SK-N-SH (cell line): ENCODE data around the gene TXNDC8. TPM values are rescaled to one million over a fixed set of nuclear protein-coding genes. Genes with fewer than 3 reads are reported as not detected.

Experiments
- CTCF ChIA-PET: fragments of 300-600, 350-600 bp; formaldehyde crosslinking; extraction: SDS; loops from one replicate; lab custom pipeline; 2021; lab: Yijun Ruan, JAX
- POLR2A ChIA-PET: fragments of 350-600 bp; sonication (Branson Sonifier 250); formaldehyde crosslinking; extraction: SDS; loops from one replicate; lab custom pipeline; 2020; ENCODE audit warnings: antibody characterized with exemption, inconsistent platforms; lab: Yijun Ruan, JAX
- DNase-seq: peaks from one replicate; pipeline ENCODE4 v3.0.0; 2012
- H2AFZ ChIP-seq: fragments of 200-600 bp; sonication (generic); 2 replicates; pipeline ENCODE4 v1.8.1; 2016; ENCODE audit warnings: antibody characterized with exemption, mild to moderate bottlenecking, low read depth
- H3F3A ChIP-seq: fragments of 200-600 bp; sonication (generic); replicated peaks from 2 replicates; pipeline ENCODE3; 2016; ENCODE audit warnings: antibody characterized with exemption, mild to moderate bottlenecking; ENCODE audit not compliant: insufficient read depth
- H3K27ac ChIP-seq, 2 experiments: fragments of 200-500 bp in 1 of 2; fragments of 200-600 bp in 1 of 2; sonication (Bioruptor generic) in 1 of 2; sonication (generic), shearing (Covaris generic) in 1 of 2; 2 replicates each; pipeline versions ENCODE4 v1.5.1 to v1.6.1; 2014 to 2016; ENCODE audit warnings: low read depth in 2 of 2, inconsistent platforms in 1 of 2, low read length in 1 of 2, mild to moderate bottlenecking in 1 of 2, mixed read lengths in 1 of 2
- H3K27me3 ChIP-seq: fragments of 200-600 bp; sonication (generic), shearing (Covaris generic); 2 replicates; pipeline ENCODE4 v1.6.1; 2016; ENCODE audit warnings: mixed run types; ENCODE audit not compliant: insufficient read depth
- H3K36me3 ChIP-seq, 2 experiments: fragments of 200-500 bp in 1 of 2; fragments of 200-600 bp in 1 of 2; sonication (Bioruptor generic) in 1 of 2; sonication (generic) in 1 of 2; replicated peaks in 1 of 2; 2 replicates each; pipeline versions ENCODE3 to v1.5.1; 2014 to 2016; ENCODE audit warnings: low read length in 1 of 2, mild to moderate bottlenecking in 1 of 2; ENCODE audit not compliant: insufficient read depth in 2 of 2, control insufficient read depth in 1 of 2
- H3K4me1 ChIP-seq, 2 experiments: fragments of 200-500 bp in 1 of 2; fragments of 200-600 bp in 1 of 2; sonication (Bioruptor generic) in 1 of 2; sonication (generic), shearing (Covaris generic) in 1 of 2; 2 replicates each; pipeline versions ENCODE4 v1.5.1 to v1.6.1; 2014 to 2016; ENCODE audit warnings: low read depth in 1 of 2, low read length in 1 of 2, mixed run types in 1 of 2; ENCODE audit not compliant: insufficient read depth in 2 of 2, control insufficient read depth in 1 of 2
- H3K4me2 ChIP-seq: fragments of 200-600 bp; sonication (generic), shearing (Covaris generic); 2 replicates; pipeline ENCODE4 v1.6.1; 2017; ENCODE audit warnings: mixed run types
- H3K4me3 ChIP-seq, 2 experiments: fragments of 200-500 bp in 1 of 2; fragments of 200-600 bp in 1 of 2; sonication (Bioruptor generic) in 1 of 2; sonication (generic), shearing (Covaris generic) in 1 of 2; 2 replicates each; pipeline versions ENCODE4 v1.5.1 to v1.8.1; 2014 to 2016; ENCODE audit warnings: low read depth in 2 of 2, inconsistent platforms in 1 of 2, low read length in 1 of 2, mild to moderate bottlenecking in 1 of 2, mixed read lengths in 1 of 2, moderate library complexity in 1 of 2
- H3K79me2 ChIP-seq: fragments of 200-600 bp; sonication (generic); 2 replicates; pipeline ENCODE4 v1.8.1; 2017; ENCODE audit warnings: mild to moderate bottlenecking; ENCODE audit not compliant: insufficient read depth
- H3K9ac ChIP-seq: fragments of 200-600 bp; sonication (generic); 2 replicates; pipeline ENCODE4 v1.6.1; 2017; ENCODE audit warnings: mixed run types
- H3K9me2 ChIP-seq: fragments of 200-600 bp; sonication (generic); 2 replicates; pipeline ENCODE4 v1.6.1; 2017; ENCODE audit warnings: mixed run types
- H3K9me3 ChIP-seq: fragments of 200-600 bp; sonication (generic); 2 replicates; pipeline ENCODE4 v1.6.1; 2017; ENCODE audit warnings: mixed run types, mild to moderate bottlenecking, moderate library complexity
- H4K20me1 ChIP-seq: fragments of 200-600 bp; sonication (generic); 2 replicates; pipeline ENCODE4 v1.6.1; 2017; ENCODE audit warnings: mild to moderate bottlenecking, mixed run types; ENCODE audit not compliant: insufficient read depth
- EP300 ChIP-seq, 2 experiments: IDR thresholded peaks; 2 replicates each; pipeline versions ENCODE4 v1.4.0 to v1.6.1; 2012; ENCODE audit warnings: borderline replicate concordance in 1 of 2, low read depth in 1 of 2, low read length in 1 of 2
- FOXJ3 ChIP-seq: sonication (generic); formaldehyde crosslinking; IDR thresholded peaks from 2 replicates; pipeline ENCODE4 v1.5.1; 2020; ENCODE audit warnings: mild to moderate bottlenecking, missing genetic modification reagents
- GABPA ChIP-seq: IDR thresholded peaks from 2 replicates; pipeline ENCODE4 v1.4.0; 2012; ENCODE audit warnings: low read depth, mild to moderate bottlenecking
- MEF2A ChIP-seq: IDR thresholded peaks from 2 replicates; pipeline ENCODE4 v1.4.0; 2012; ENCODE audit warnings: low read depth, borderline replicate concordance
- MXI1 ChIP-seq: IDR thresholded peaks from 2 replicates; pipeline ENCODE4 v1.6.1; 2012; ENCODE audit warnings: mild to moderate bottlenecking, low read depth, low read length, improper control_type of control experiment
- NFIC ChIP-seq: IDR thresholded peaks from 2 replicates; pipeline ENCODE4 v1.4.0; 2012; ENCODE audit warnings: borderline replicate concordance
- POLR2AphosphoS5 ChIP-seq: IDR thresholded peaks from 2 replicates; pipeline ENCODE4 v1.6.1; 2012; ENCODE audit warnings: low read depth, low read length
- RAD21 ChIP-seq: IDR thresholded peaks from 2 replicates; pipeline ENCODE4 v1.6.1; 2012; ENCODE audit warnings: mild to moderate bottlenecking, low read length
- RCOR1 ChIP-seq: fragments of 150-350 bp; IDR thresholded peaks from 2 replicates; pipeline ENCODE4 v1.6.1; 2017; ENCODE audit warnings: antibody characterized with exemption, low read length
- RXRA ChIP-seq: IDR thresholded peaks from 2 replicates; pipeline ENCODE4 v1.4.0; 2012; ENCODE audit warnings: low read depth, mild to moderate bottlenecking, borderline replicate concordance
- SIN3A ChIP-seq: IDR thresholded peaks from 2 replicates; pipeline ENCODE4 v1.6.1; 2012; ENCODE audit warnings: low read depth, mild to moderate bottlenecking, low read length, moderate library complexity, borderline replicate concordance
- TCF12 ChIP-seq: IDR thresholded peaks from 2 replicates; pipeline ENCODE4 v1.4.0; 2012
- ZBTB33 ChIP-seq: IDR thresholded peaks from 2 replicates; pipeline ENCODE4 v1.4.0; 2012; ENCODE audit warnings: low read depth, borderline replicate concordance
- WGBS: methylation state at CpG from one replicate; pipeline ENCODE4 v1.1.6; 2017; ENCODE audit warnings: low lambda C conversion rate; 5-methylcytosine and 5-hydroxymethylcytosine counted together
- polyA plus RNA-seq, 3 experiments: library from polyadenylated mRNA; depleted of rRNA; stranded (reverse); fragments of >200 nt; gene quantifications; 2 replicates each; pipeline ENCODE4 v1.2.3, GENCODE V29; 2012
- TF ChIP-seq, protein P1 (sequence below): fragments of 150-350 bp; IDR thresholded peaks from 2 replicates; pipeline ENCODE4 v1.6.1; 2017; ENCODE audit warnings: antibody characterized with exemption, low read length, low read depth, borderline replicate concordance
- TF ChIP-seq, protein P2 (sequence below): IDR thresholded peaks from 2 replicates; pipeline ENCODE4; 2012
- TF ChIP-seq, protein P3 (sequence below): IDR thresholded peaks from 2 replicates; pipeline ENCODE4 v1.4.0; 2012; ENCODE audit warnings: low read depth
- TF ChIP-seq, protein P4 (sequence below): IDR thresholded peaks from 2 replicates; pipeline ENCODE4 v1.6.1; 2012; ENCODE audit warnings: mild to moderate bottlenecking, low read depth, low read length, moderate library complexity

TXNDC8 gene
- polyA plus RNA-seq, 1 of the 3 experiments (the other 2 are of a cell fraction), result not detected

GRCh38 chr9:110382731-110383130 lies 45.1 kb upstream of the TXNDC8 start:
- Histone ChIP-seq H3K36me3 (no peaks in the 10 kb centered on the region), H3K79me2 (no peaks in the 10 kb centered on the region), H3K9me3 (no peaks in the 10 kb centered on the region), H3F3A (no peaks in the 10 kb centered on the region), H4K20me1 (no peaks in the 10 kb centered on the region), H3K9ac (no peak overlapping the region), H3K9me2 (no peaks in the 10 kb centered on the region), H3K27me3 (no peaks in the 10 kb centered on the region), H3K4me2 (no peak overlapping the region), H3K27ac (no peak overlapping the region), H3K4me1 (no peaks in the 10 kb centered on the region), H3K4me3 (no peak overlapping the region), H2AFZ (no peak overlapping the region)
- ChIA-PET POLR2A (no interaction called here), CTCF (no interaction called here)
- 47% methylated on average over 4 of the region's 4 CpGs for WGBS
- no peak for DNase-seq
- TF ChIP-seq TCF12 (no peak), EP300 (IDR thresholded peaks at IDR 0.05; ENCODE audit: borderline replicate concordance in 1 of 2, low read depth in 1 of 2, low read length in 1 of 2) (no peak), GABPA (no peak), MXI1 (no peak), NFIC (no peak), RXRA (no peak), ZBTB33 (no peak), MEF2A (no peak), SIN3A (no peak), RAD21 (no peak)
- TF ChIP-seq, protein P1, sequence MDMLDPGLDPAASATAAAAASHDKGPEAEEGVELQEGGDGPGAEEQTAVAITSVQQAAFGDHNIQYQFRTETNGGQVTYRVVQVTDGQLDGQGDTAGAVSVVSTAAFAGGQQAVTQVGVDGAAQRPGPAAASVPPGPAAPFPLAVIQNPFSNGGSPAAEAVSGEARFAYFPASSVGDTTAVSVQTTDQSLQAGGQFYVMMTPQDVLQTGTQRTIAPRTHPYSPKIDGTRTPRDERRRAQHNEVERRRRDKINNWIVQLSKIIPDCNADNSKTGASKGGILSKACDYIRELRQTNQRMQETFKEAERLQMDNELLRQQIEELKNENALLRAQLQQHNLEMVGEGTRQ, result no peak
- TF ChIP-seq, protein P2, sequence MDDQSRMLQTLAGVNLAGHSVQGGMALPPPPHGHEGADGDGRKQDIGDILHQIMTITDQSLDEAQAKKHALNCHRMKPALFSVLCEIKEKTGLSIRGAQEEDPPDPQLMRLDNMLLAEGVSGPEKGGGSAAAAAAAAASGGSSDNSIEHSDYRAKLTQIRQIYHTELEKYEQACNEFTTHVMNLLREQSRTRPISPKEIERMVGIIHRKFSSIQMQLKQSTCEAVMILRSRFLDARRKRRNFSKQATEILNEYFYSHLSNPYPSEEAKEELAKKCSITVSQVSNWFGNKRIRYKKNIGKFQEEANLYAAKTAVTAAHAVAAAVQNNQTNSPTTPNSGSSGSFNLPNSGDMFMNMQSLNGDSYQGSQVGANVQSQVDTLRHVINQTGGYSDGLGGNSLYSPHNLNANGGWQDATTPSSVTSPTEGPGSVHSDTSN, result no peak

DNA sequence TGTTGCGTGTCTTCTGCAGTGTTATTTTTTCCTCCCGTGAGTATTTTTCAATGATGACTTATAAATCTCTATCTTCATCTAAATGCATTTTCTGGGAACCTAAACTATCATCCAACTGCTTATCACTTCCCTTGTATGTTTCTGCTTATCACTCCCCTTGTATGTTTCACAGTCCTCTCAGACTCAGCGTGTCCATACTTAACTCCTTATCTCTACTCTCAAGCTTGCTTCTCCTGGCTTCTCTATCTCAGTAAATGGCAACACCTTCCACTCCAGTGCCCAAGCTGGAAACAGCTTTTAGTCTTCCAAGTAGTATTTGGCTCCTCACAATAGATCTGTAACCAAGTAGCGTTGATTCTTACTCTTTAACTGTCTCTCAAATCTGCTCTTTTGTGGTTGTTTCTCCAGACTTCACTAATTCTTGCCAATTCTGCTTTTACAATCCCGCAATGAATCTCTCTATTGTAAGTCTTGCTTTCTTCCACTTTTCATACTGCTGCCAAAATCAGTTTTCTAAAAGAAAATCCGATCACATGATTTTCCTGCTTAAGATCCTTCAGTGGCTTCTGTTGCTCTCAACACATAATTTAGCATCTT lies 33.8 kb upstream of the TXNDC8 start:
- Histone ChIP-seq H3K4me1 (no peaks in the 10 kb centered on the region), H3K9ac (no peak overlapping the region), H3K4me2 (no peak overlapping the region), H3K79me2 (no peaks in the 10 kb centered on the region), H3F3A (peaks cover 9% of the 10 kb centered on the region), H3K9me2 (no peaks in the 10 kb centered on the region), H4K20me1 (no peaks in the 10 kb centered on the region), H2AFZ (no peak overlapping the region), H3K27me3 (no peaks in the 10 kb centered on the region), H3K4me3 (no peak overlapping the region), H3K27ac (no peak overlapping the region), H3K36me3 (no peaks in the 10 kb centered on the region), H3K9me3 (no peaks in the 10 kb centered on the region)
- CTCF ChIA-PET, result no interaction called here
- DNase-seq, result no peak
- 54% methylated on average over 6 of the region's 6 CpGs for WGBS
- POLR2A ChIA-PET, result interaction anchor here (0.5 kb wide), 1 partner anchor 96 kb away, joined by 3 read pairs; no protein-coding TSS in a partner anchor
- TF ChIP-seq, protein P3, sequence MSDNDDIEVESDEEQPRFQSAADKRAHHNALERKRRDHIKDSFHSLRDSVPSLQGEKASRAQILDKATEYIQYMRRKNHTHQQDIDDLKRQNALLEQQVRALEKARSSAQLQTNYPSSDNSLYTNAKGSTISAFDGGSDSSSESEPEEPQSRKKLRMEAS, result no peak
- TF ChIP-seq FOXJ3 (no peak), RCOR1 (no peak), MEF2A (no peak), RAD21 (no peak), POLR2AphosphoS5 (no peak)
- TF ChIP-seq, protein P1, result no peak
- TF ChIP-seq, protein P4, sequence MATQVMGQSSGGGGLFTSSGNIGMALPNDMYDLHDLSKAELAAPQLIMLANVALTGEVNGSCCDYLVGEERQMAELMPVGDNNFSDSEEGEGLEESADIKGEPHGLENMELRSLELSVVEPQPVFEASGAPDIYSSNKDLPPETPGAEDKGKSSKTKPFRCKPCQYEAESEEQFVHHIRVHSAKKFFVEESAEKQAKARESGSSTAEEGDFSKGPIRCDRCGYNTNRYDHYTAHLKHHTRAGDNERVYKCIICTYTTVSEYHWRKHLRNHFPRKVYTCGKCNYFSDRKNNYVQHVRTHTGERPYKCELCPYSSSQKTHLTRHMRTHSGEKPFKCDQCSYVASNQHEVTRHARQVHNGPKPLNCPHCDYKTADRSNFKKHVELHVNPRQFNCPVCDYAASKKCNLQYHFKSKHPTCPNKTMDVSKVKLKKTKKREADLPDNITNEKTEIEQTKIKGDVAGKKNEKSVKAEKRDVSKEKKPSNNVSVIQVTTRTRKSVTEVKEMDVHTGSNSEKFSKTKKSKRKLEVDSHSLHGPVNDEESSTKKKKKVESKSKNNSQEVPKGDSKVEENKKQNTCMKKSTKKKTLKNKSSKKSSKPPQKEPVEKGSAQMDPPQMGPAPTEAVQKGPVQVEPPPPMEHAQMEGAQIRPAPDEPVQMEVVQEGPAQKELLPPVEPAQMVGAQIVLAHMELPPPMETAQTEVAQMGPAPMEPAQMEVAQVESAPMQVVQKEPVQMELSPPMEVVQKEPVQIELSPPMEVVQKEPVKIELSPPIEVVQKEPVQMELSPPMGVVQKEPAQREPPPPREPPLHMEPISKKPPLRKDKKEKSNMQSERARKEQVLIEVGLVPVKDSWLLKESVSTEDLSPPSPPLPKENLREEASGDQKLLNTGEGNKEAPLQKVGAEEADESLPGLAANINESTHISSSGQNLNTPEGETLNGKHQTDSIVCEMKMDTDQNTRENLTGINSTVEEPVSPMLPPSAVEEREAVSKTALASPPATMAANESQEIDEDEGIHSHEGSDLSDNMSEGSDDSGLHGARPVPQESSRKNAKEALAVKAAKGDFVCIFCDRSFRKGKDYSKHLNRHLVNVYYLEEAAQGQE, result no peak
